Upper lobe of right lung (tissue), 1 donor: ENCODE data around the gene PDXK. TPM values are rescaled to one million over a fixed set of nuclear protein-coding genes. Genes with fewer than 3 reads are reported as not detected.

Experiments used
- ATAC-seq: fragments of 200-7000 bp; cut with Tn5 transposase; one replicate; pipeline ENCODE4 v1.9.1; 2020; ENCODE audit warnings: mild to moderate bottlenecking, moderate library complexity
- DNase-seq: peaks from one replicate; pipeline ENCODE4 v3.0.0-alpha.2; 2020
- H3K27ac ChIP-seq: fragments of 200-600 bp; one replicate; pipeline ENCODE4 v1.8.0; 2022
- H3K27me3 ChIP-seq: fragments of 200-600 bp; one replicate; pipeline ENCODE4 v1.8.0; 2022; ENCODE audit warnings: mild to moderate bottlenecking
- H3K36me3 ChIP-seq: fragments of 200-600 bp; one replicate; pipeline ENCODE4 v1.8.0; 2022
- H3K4me1 ChIP-seq: fragments of 200-600 bp; one replicate; pipeline ENCODE4 v1.8.0; 2022
- H3K4me3 ChIP-seq: fragments of 200-600 bp; one replicate; pipeline ENCODE4 v1.8.0; 2022; ENCODE audit warnings: mild to moderate bottlenecking
- H3K9me3 ChIP-seq: fragments of 200-600 bp; one replicate; pipeline ENCODE4 v1.8.0; 2022
- intact Hi-C: fragments of 100-400 bp; cut with DNase I; formaldehyde crosslinking; loops from one replicate; pipeline ENCODE4 v1.11.0; 2022
- total RNA-seq: library from RNA; stranded (reverse); fragmentation: NEBNext Ultra II Directional; extraction: Animal tissue kit (Norgen Biotek cat#: 25700); gene quantifications from one replicate; pipeline ENCODE4 v1.2.1, GENCODE V29; 2021
- TF ChIP-seq, protein P1 (sequence below): fragments of 200-600 bp; IDR thresholded peaks from one replicate; pipeline ENCODE4 v1.8.0; 2022; ENCODE audit warnings: antibody characterized with exemption
- donor health status: DM: no; HTN: yes; CAD: no; lungs with severe emphysema.

The PDXK gene
- total RNA-seq, 1 donor from 2014 or later = 280 TPM

DNA sequence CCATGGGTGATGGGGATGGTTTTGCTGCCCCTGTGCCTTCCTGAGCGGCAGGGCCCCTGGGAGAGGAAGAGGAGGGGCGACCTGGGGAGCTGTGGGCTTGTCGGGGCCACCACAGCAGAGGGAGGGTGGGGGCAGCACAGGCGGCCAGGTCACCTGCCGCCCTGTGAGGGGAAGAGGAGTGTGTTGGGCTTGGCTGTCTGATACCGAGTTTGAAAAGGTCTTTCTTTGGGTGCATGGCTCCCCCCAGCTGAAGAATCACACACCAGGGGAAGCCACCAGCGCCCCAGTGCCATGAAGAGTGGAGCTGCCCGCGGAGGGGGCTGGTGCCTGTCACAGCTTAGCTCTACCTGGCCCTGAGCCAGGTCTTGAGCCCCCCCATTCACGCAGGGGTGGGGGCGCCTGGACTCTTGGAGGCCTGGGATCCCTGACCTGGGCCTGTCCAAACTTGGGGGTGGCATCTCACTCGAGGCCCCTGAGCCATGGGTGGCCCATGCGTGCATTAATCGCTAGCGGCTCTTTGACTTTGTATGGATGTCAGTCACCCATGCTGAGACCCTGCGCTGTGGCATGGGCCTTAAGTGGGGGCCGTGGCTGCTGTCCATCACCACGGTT lies 30.8 kb downstream of the PDXK start:
- no peak for DNase-seq
- no peaks in the 10 kb centered on the region for H3K4me1 ChIP-seq
- no peak overlapping the region for H3K4me3 ChIP-seq
- no peaks in the 10 kb centered on the region for H3K27me3 ChIP-seq
- no peak overlapping the region for H3K27ac ChIP-seq
- H3K36me3 ChIP-seq = peaks cover 90% of the 10 kb centered on the region
- TF ChIP-seq, protein P1, sequence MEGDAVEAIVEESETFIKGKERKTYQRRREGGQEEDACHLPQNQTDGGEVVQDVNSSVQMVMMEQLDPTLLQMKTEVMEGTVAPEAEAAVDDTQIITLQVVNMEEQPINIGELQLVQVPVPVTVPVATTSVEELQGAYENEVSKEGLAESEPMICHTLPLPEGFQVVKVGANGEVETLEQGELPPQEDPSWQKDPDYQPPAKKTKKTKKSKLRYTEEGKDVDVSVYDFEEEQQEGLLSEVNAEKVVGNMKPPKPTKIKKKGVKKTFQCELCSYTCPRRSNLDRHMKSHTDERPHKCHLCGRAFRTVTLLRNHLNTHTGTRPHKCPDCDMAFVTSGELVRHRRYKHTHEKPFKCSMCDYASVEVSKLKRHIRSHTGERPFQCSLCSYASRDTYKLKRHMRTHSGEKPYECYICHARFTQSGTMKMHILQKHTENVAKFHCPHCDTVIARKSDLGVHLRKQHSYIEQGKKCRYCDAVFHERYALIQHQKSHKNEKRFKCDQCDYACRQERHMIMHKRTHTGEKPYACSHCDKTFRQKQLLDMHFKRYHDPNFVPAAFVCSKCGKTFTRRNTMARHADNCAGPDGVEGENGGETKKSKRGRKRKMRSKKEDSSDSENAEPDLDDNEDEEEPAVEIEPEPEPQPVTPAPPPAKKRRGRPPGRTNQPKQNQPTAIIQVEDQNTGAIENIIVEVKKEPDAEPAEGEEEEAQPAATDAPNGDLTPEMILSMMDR = no peak
- intact Hi-C loops = no loop called here
- no peaks in the 10 kb centered on the region for H3K9me3 ChIP-seq
- no peak for ATAC-seq

DNA sequence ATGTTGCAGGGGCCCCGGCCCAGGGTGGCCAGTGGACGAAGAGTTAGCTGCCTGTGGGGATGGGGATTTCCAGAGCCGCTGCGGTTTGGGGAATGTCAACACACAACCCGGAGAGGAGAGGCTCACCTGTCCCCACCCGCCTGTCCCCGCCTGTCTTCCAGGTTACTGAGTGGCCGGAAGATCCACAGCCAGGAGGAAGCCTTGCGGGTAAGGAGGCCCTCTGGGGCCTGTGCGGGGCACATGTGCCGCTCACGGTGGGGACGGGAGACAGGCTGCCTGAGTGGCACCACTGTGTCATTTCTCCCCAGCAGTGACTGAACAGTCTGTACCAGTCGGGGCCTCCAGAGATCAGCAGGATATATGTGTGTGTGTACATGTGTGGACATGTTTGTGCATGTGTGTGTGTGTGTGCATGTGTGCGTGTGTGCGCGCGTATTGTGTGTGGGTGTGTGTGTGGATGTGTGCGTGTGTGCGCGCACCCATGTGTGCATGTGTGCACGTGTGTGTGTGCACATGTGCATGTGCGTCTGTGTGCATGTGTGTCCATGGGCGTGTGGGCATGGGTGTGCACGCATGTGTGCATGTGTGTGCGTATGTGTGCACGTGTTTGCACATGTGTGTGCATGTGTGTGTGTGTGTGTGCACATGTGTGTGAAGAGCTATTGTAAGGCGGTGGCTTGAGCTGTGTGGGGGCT lies 31.6 kb downstream of the PDXK start:
- no peak overlapping the region for H3K4me3 ChIP-seq
- ATAC-seq = no peak
- H3K4me1 ChIP-seq = no peaks in the 10 kb centered on the region
- H3K27me3 ChIP-seq = no peaks in the 10 kb centered on the region
- intact Hi-C loops = no loop called here
- TF ChIP-seq, protein P1 = no peak
- H3K27ac ChIP-seq = no peak overlapping the region
- no peaks in the 10 kb centered on the region for H3K9me3 ChIP-seq
- H3K36me3 ChIP-seq = peaks cover 90% of the 10 kb centered on the region
- DNase-seq = no peak

DNA sequence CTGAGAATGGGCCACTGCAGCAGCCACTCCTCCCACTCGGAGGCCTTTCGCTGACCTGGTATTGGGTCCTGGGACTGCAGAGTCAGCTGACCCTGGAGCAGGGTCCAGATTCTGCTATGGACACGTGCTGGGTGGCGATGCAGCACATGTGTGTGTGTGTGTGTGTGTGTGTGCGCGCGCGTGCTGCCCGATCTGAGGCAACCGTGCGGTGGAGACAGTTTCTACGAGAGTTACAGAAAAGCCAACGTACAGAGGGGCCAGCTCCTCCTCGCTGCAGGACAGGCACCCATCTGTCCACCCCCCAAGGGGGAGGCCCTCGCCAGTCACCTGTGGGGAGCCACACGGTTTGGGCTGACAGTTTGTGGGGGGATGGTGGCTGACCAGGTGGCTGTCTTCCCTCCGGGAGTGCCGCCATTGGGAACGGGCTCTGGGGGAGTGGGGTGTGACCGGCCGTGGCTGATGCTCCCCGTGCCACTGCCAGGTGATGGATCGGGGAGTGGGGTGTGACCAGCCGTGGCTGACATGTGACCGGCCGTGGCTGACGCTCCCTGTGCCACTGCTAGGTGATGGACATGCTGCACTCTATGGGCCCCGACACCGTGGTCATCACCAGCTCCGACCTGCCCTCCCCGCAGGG lies 33.1 kb downstream of the PDXK start:
- Histone ChIP-seq H3K27ac (no peak overlapping the region), H3K27me3 (no peaks in the 10 kb centered on the region), H3K36me3 (peaks cover 90% of the 10 kb centered on the region), H3K4me1 (peaks cover 3% of the 10 kb centered on the region), H3K9me3 (no peaks in the 10 kb centered on the region), H3K4me3 (no peak overlapping the region)
- ATAC-seq = no peak
- TF ChIP-seq, protein P1 = no peak
- intact Hi-C loops = no loop called here
- DNase-seq = no peak

DNA sequence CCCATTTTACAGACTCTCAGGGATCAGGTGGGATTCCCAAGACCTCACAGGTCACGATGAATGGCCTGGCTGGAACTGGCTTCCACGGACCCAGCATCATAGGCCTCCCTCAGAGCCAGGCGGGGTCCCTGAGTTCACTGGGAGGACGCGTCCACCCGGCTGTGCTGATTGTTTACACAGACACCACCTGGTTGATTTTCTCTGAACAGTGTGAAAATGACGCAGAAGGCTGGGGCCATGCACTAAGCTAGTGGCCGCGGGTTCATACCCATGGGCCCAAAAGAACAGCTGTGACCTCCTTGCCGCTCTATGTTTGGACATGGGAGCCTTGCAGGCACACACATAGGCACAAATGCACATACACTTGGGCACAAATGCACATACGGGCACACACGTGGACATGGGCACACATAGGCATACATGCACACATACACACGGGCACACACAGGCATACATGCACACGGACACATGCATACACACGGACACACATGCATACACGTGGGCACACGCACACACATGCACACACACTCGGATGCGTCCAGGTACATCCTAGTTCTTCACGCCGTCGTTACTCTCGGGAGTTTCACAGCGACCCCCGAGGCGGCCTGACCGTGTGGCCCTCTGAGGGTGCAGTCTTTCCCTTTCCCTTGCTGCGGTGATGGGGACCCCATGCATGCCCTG lies 34.0 kb downstream of the PDXK start:
- DNase-seq = no peak
- TF ChIP-seq, protein P1 = no peak
- no peak for ATAC-seq
- Histone ChIP-seq H3K36me3 (peaks cover 89% of the 10 kb centered on the region), H3K4me1 (peaks cover 11% of the 10 kb centered on the region), H3K4me3 (no peak overlapping the region), H3K9me3 (no peaks in the 10 kb centered on the region), H3K27me3 (no peaks in the 10 kb centered on the region), H3K27ac (no peak overlapping the region)
- intact Hi-C loops = no loop called here

DNA sequence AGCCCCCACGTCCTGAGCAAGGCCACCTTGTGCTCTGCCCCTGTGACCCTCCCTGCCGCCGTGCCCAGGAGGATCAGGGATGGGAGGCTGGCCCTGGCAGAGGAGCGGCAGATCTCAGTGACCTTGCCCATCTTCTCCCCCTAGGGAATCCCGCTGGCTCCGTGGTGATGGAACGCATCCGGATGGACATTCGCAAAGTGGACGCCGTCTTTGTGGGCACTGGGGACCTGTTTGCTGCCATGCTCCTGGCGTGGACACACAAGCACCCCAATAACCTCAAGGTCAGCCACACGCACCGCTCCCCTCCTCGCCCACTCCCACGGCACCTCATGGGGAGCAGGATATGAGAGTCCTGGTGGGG lies 34.5 kb downstream of the PDXK start:
- TF ChIP-seq, protein P1 = no peak
- no peak for ATAC-seq
- H3K4me1 ChIP-seq = peaks cover 15% of the 10 kb centered on the region

More for the DNA sequence above, 34.5 kb downstream of the PDXK start:
- no peak for DNase-seq
- Histone ChIP-seq H3K4me3 (no peak overlapping the region), H3K27ac (no peak overlapping the region), H3K27me3 (no peaks in the 10 kb centered on the region), H3K9me3 (no peaks in the 10 kb centered on the region), H3K36me3 (peaks cover 89% of the 10 kb centered on the region)
- intact Hi-C loops = no loop called here
